Upper lobe of left lung (tissue), 4 donors: ENCODE results near the gene KBTBD13.

Source experiments
- EP300 ChIP-seq, 4 donors: sonication (generic); formaldehyde crosslinking; IDR thresholded peaks; one replicate each; pipeline ENCODE4 v1.5.1; 2017; ENCODE audit warnings: antibody characterized with exemption in 4 of 4, control low read depth in 2 of 4
- TF ChIP-seq, protein P1 (sequence below), 6 experiments: fragments of 450-650 bp in 4 of 6; fragments of 200-600 bp in 2 of 6; sonication (generic) in 2 of 6; IDR thresholded peaks; one replicate each; pipeline ENCODE4 v1.5.1; 2016 to 2019; ENCODE audit warnings: antibody characterized with exemption in 6 of 6

DNA sequence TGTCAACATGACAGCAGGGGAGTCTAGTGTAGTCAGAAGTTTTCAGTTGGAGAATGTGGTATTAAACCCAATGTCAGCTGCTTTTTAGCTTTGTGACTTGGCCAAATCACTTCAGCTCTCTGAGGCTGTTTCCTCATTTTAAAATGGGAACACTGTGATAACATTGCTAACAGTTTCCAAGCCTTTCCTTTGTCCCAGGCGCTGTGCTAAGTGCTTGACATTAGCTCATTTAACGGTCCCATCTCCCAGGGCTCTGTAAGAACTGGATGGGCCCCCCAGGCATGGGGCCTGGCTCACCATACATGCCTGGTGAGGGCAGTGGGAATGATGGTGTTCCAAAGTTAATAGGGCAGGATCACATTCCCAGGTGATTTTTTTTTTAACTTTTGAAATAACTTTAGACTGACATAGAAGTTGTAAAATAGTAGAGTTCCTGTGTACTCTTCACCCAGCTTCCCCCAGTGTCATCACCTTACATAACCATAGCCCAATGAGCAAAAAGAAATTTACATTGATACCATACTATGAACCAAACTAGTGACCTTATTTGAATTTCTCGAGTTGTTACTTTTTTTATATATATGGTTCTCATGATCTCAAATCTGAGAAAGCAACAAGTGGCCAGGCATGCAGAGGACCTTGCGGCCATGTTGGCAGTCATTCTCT lies 16.5 kb upstream of the KBTBD13 start:
- TF ChIP-seq, protein P1, sequence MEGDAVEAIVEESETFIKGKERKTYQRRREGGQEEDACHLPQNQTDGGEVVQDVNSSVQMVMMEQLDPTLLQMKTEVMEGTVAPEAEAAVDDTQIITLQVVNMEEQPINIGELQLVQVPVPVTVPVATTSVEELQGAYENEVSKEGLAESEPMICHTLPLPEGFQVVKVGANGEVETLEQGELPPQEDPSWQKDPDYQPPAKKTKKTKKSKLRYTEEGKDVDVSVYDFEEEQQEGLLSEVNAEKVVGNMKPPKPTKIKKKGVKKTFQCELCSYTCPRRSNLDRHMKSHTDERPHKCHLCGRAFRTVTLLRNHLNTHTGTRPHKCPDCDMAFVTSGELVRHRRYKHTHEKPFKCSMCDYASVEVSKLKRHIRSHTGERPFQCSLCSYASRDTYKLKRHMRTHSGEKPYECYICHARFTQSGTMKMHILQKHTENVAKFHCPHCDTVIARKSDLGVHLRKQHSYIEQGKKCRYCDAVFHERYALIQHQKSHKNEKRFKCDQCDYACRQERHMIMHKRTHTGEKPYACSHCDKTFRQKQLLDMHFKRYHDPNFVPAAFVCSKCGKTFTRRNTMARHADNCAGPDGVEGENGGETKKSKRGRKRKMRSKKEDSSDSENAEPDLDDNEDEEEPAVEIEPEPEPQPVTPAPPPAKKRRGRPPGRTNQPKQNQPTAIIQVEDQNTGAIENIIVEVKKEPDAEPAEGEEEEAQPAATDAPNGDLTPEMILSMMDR (IDR thresholded peaks at IDR 0.05): no peak
- TF ChIP-seq EP300 (IDR thresholded peaks at IDR 0.05): no peak
